GM18870 (cell line): ENCODE results near the gene JPH3.

Experiments used
- ATAC-seq: cut with Tn5 transposase; IDR thresholded peaks from one replicate; pipeline ENCODE4 v1.9.1; 2021; ENCODE audit warnings: moderate library complexity; ENCODE audit not compliant: unreplicated experiment

Gene JPH3

GRCh38 chr16:87729266-87729954, 127.1 kb downstream of the JPH3 start:
- no peak for ATAC-seq

GRCh38 chr16:87731607-87732006, 129.3 kb downstream of the JPH3 start:
- no peak for ATAC-seq

GRCh38 chr16:87733190-87733589, 130.9 kb downstream of the JPH3 start:
- ATAC-seq, result no peak

- ATAC-seq, result no peak
Observed at GRCh38 chr16:87734644-87735043, 132.3 kb downstream of the JPH3 start.

- no peak for ATAC-seq
Observed at GRCh38 chr16:87735270-87736007, 133.1 kb downstream of the JPH3 start.

GRCh38 chr16:87736008-87736382, 133.7 kb downstream of the JPH3 start:
- ATAC-seq, result no peak

GRCh38 chr16:87739801-87740200, 137.5 kb downstream of the JPH3 start:
- no peak for ATAC-seq

- no peak for ATAC-seq
Observed at GRCh38 chr16:87740441-87740840, 138.1 kb downstream of the JPH3 start.

- ATAC-seq, result no peak
Observed at GRCh38 chr16:87740909-87741424, 138.7 kb downstream of the JPH3 start.

GRCh38 chr16:87741700-87742415, 139.6 kb downstream of the JPH3 start:
- no peak for ATAC-seq

- ATAC-seq, result no peak
Observed at GRCh38 chr16:87742781-87743490, 140.6 kb downstream of the JPH3 start.

- no peak for ATAC-seq
Observed at GRCh38 chr16:87744750-87745514, 142.6 kb downstream of the JPH3 start.

GRCh38 chr16:87746178-87746577, 143.9 kb downstream of the JPH3 start:
- ATAC-seq, result no peak
